GM12891 (cell line): ENCODE measurements around the gene MYLK4.

Experiments
- PAX5 ChIP-seq: IDR thresholded peaks from 2 replicates; pipeline ENCODE4 v1.6.1; 2011; ENCODE audit warnings: low read length, moderate library complexity, mild to moderate bottlenecking; ENCODE audit not compliant: insufficient read depth, severe bottlenecking
- POLR2A ChIP-seq: IDR thresholded peaks from 2 replicates; pipeline ENCODE4 v1.6.1; 2011; ENCODE audit warnings: low read depth, low read length, control low read depth
- POLR2AphosphoS5 ChIP-seq: IDR thresholded peaks from 2 replicates; pipeline ENCODE4 v1.6.1; 2011; ENCODE audit warnings: low read depth, low read length, control low read depth
- POU2F2 ChIP-seq: IDR thresholded peaks from 2 replicates; pipeline ENCODE4 v1.6.1; 2011; ENCODE audit warnings: low read depth, mild to moderate bottlenecking, control low read depth, low read length, moderate library complexity
- SPI1 ChIP-seq: IDR thresholded peaks from 2 replicates; pipeline ENCODE4 v1.6.1; 2011; ENCODE audit warnings: low read depth, low read length, control low read depth
- TAF1 ChIP-seq: IDR thresholded peaks from 2 replicates; pipeline ENCODE4 v1.6.1; 2011; ENCODE audit warnings: low read depth, low read length, control low read depth

DNA sequence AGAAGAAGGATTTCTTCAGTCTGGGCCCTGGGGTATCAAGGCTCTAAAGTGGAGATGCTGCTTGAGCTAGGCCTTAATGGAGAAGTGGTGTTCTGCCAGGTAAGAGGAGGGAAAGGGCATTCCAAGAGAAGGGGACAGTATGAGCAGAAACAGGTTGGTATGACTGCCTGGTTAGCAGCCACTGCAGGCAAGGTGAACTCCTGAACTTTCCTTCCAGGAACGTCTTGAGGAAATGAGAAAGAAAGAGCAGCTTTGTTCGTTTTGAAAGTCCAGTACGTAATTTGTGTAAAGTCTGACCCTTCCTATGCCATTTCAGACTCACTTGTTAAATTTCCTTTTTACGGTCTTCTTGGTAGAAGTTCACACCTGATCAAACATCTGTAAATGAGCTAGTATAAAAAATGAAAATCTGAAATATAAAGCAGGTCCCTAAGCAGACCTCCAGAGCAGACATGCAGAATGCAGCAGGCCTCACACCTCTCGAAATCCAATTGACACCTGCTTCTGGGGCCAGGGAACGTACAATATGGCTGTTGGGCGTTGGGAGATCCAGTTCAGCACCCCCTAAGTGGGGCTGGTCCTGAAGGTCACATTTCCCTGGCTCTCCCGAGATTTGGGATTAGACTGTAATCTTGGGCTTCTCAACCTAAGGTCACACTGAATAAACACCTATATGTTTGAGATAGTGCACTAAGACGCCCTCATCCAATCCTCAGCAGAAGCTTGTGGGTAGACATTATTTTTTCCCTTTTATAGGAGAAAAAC, 33.6 kb downstream of the MYLK4 start:
- TF ChIP-seq POLR2A: no peak
- no peak for TF ChIP-seq POLR2AphosphoS5
- TF ChIP-seq SPI1: no peak
- TF ChIP-seq TAF1: no peak
- TF ChIP-seq POU2F2: no peak
- no peak for TF ChIP-seq PAX5
